Endothelial cell of umbilical vein (primary cell): Measurements from ENCODE around the gene GRSF1. TPM values are rescaled to one million over a fixed set of nuclear protein-coding genes. Genes with fewer than 3 reads are reported as not detected.
"Not testable (repeated sequence)": the region's sequence is repeated elsewhere in the genome, so short reads cannot be mapped to it uniquely, and the experiment has no call there.

Experiments used
- BruUV-seq: library from RNA; stranded (reverse); fragments of 400-500 nt; replicated peaks from 2 replicates; lab custom pipeline; 2021; lab: Mats Ljungman, UMichigan
- CTCF ChIA-PET: fragments of 300-600, 350-600 bp; sonication (Branson Sonifier 250); formaldehyde crosslinking; loops from one replicate; lab custom pipeline; 2021; ENCODE audit warnings: antibody characterized with exemption, inconsistent platforms; lab: Charles Lee
- POLR2A ChIA-PET: fragments of 300-600, 350-600 bp; sonication (Branson Sonifier 250); formaldehyde crosslinking; loops from one replicate; lab custom pipeline; 2021; ENCODE audit warnings: antibody characterized with exemption, inconsistent platforms; lab: Charles Lee
- DNase-seq: peaks from one replicate; pipeline ENCODE4 v3.0.0-alpha.2; 2011; ENCODE audit warnings: low read depth, low spot score
- FAIRE-seq: peaks from 2 replicates; lab custom pipeline; 2011; peaks lifted over from hg19 to GRCh38; lab: Jason Lieb, UNC
- H2AFZ ChIP-seq: 2 replicates; pipeline ENCODE4 v1.6.0; 2012; ENCODE audit warnings: low read depth, low read length, control low read depth, inconsistent platforms
- H3K27ac ChIP-seq: 2 replicates; pipeline ENCODE4 v1.5.1; 2011; ENCODE audit warnings: low read depth, mild to moderate bottlenecking, control low read depth, low read length, moderate library complexity; ENCODE audit not compliant: insufficient read depth
- H3K27me3 ChIP-seq, 2 experiments: 2 replicates each; pipeline versions ENCODE4 v1.6.0 to v1.6.1; 2011; ENCODE audit warnings: low read length in 2 of 2, mixed read lengths in 1 of 2; ENCODE audit not compliant: control insufficient read depth in 2 of 2, insufficient read depth in 2 of 2
- H3K36me3 ChIP-seq, 2 experiments: 2 replicates in 1 of 2; 3 replicates in 1 of 2; pipeline ENCODE4 v1.5.1; 2011; ENCODE audit warnings: low read length in 2 of 2, mild to moderate bottlenecking in 1 of 2, moderate library complexity in 1 of 2; ENCODE audit not compliant: control insufficient read depth in 2 of 2, insufficient read depth in 2 of 2; ENCODE audit errors: extremely low read depth in 1 of 2
- H3K4me1 ChIP-seq: 3 replicates; pipeline ENCODE4 v1.5.1; 2011; ENCODE audit warnings: mild to moderate bottlenecking, low read length; ENCODE audit not compliant: control insufficient read depth, insufficient read depth; ENCODE audit errors: extremely low read depth
- H3K4me2 ChIP-seq: 2 replicates; pipeline ENCODE4 v1.6.1; 2011; ENCODE audit warnings: low read length, control low read depth, mixed read lengths; ENCODE audit not compliant: insufficient read depth
- H3K4me3 ChIP-seq, 3 experiments: fragments of 200-600 bp in 1 of 3; sonication (generic), shearing (Covaris generic) in 1 of 3; replicated peaks in 1 of 3; 2 replicates each; pipeline ENCODE4 v1.5.1; 2011 to 2016; ENCODE audit warnings: control low read depth in 3 of 3, low read length in 3 of 3, mild to moderate bottlenecking in 2 of 3, inconsistent platforms in 1 of 3, low read depth in 1 of 3, moderate library complexity in 1 of 3; ENCODE audit not compliant: insufficient read depth in 1 of 3
- H3K79me2 ChIP-seq: 2 replicates; pipeline ENCODE4 v1.6.0; 2012; ENCODE audit warnings: low read length, inconsistent platforms; ENCODE audit not compliant: control insufficient read depth, insufficient read depth
- H3K9ac ChIP-seq: replicated peaks from 2 replicates; pipeline ENCODE3; 2011; ENCODE audit warnings: low read length, control low read depth; ENCODE audit not compliant: insufficient read depth; ENCODE audit errors: extremely low read depth
- H3K9me1 ChIP-seq: replicated peaks from 3 replicates; pipeline ENCODE4 v1.6.0; 2011; ENCODE audit warnings: mild to moderate bottlenecking, low read length; ENCODE audit not compliant: control insufficient read depth, insufficient read depth; ENCODE audit errors: extremely low read depth
- H3K9me3 ChIP-seq: replicated peaks from 2 replicates; pipeline ENCODE4 v1.5.1; 2012; ENCODE audit warnings: low read length, inconsistent platforms; ENCODE audit not compliant: control insufficient read depth, insufficient read depth
- H4K20me1 ChIP-seq: replicated peaks from 2 replicates; pipeline ENCODE3; 2011; ENCODE audit warnings: mild to moderate bottlenecking, low read length; ENCODE audit not compliant: control insufficient read depth, insufficient read depth; ENCODE audit errors: extremely low read depth
- CTCF ChIP-seq, 2 donors: IDR thresholded peaks; 1 replicate in 1 of 2; 2 replicates in 1 of 2; pipeline ENCODE4 v1.5.1; 2011; ENCODE audit warnings: low read length in 2 of 2, mild to moderate bottlenecking in 2 of 2, moderate library complexity in 2 of 2, control low read depth in 1 of 2, inconsistent platforms in 1 of 2, low read depth in 1 of 2; ENCODE audit not compliant: insufficient read depth in 1 of 2; ENCODE audit errors: extremely low read depth in 1 of 2
- EZH2 ChIP-seq: IDR thresholded peaks from 2 replicates; pipeline ENCODE4 v1.6.1; 2012; ENCODE audit warnings: borderline replicate concordance, low read depth, mild to moderate bottlenecking, moderate library complexity, low read length, inconsistent platforms; ENCODE audit not compliant: severe bottlenecking
- FOS ChIP-seq: IDR thresholded peaks from 2 replicates; pipeline ENCODE4 v1.6.1; 2011; ENCODE audit warnings: mild to moderate bottlenecking, low read length, moderate library complexity, borderline replicate concordance; ENCODE audit not compliant: insufficient read depth
- GATA2 ChIP-seq: IDR thresholded peaks from 2 replicates; pipeline ENCODE4 v1.7.0; 2011; ENCODE audit warnings: low read depth, mild to moderate bottlenecking, moderate library complexity, mixed read lengths, low read length; ENCODE audit not compliant: insufficient read length, insufficient read depth
- JUN ChIP-seq: IDR thresholded peaks from 2 replicates; pipeline ENCODE4 v1.6.1; 2011; ENCODE audit warnings: borderline replicate concordance, low read depth; ENCODE audit not compliant: insufficient read length, insufficient read depth
- MYC ChIP-seq: IDR thresholded peaks from one replicate; pipeline ENCODE4 v1.6.1; 2011; ENCODE audit warnings: mild to moderate bottlenecking, low read depth, low read length
- POLR2A ChIP-seq: IDR thresholded peaks from 2 replicates; pipeline ENCODE4 v1.6.1; 2012; ENCODE audit warnings: low read depth, mild to moderate bottlenecking, control low read depth, low read length
- POLR2AphosphoS5 ChIP-seq: IDR thresholded peaks from 2 replicates; pipeline ENCODE4 v1.6.1; 2012; ENCODE audit warnings: low read depth, mild to moderate bottlenecking, control low read depth, low read length, moderate library complexity; ENCODE audit not compliant: insufficient read depth
- dilution Hi-C: fragments of 300-500 bp; cut with MboI; formaldehyde crosslinking; loops from one replicate; pipeline ENCODE4 v1.15.0; 2019; ENCODE audit warnings: low sequenced_read_pairs; ENCODE audit not compliant: extremely low pct_ligation_motif_present
- intact Hi-C: fragments of 100-400 bp; cut with micrococcal nuclease; formaldehyde crosslinking; loops from one replicate; pipeline ENCODE4 v1.10.0; 2022
- polyA plus RNA-seq, 4 experiments: library from polyadenylated mRNA; depleted of rRNA in 3 of 4; stranded (reverse) in 3 of 4; unstranded in 1 of 4; fragments of >200 nt; gene quantifications; 2 replicates each; pipeline versions ENCODE4 v1.2.1 to v1.2.3, GENCODE V29; 2011 to 2012; ENCODE audit warnings: missing spikeins in 1 of 4
- total RNA-seq: library from RNA; stranded (reverse); gene quantifications from 2 replicates; pipeline ENCODE4 v1.2.3, GENCODE V29; 2021
- TF ChIP-seq, protein P1 (sequence below): IDR thresholded peaks from 2 replicates; pipeline ENCODE4 v1.6.1; 2011; ENCODE audit not compliant: insufficient read depth, insufficient read length

Gene GRSF1
- total and polyA plus RNA-seq, 2 donors (not counting 3 experiments of a cell fraction or from before 2014, with no cell fraction given) = 29.1 to 70.7 TPM

GRCh38 chr4:70841211-70841610, 1.5 kb upstream of the GRSF1 start:
- Histone ChIP-seq H3K27ac (no peak overlapping the region), H3K4me1 (peaks cover 2% of the 10 kb centered on the region), H3K9ac (no peak overlapping the region), H4K20me1 (peaks cover 3% of the 10 kb centered on the region), H3K9me3 (no peaks in the 10 kb centered on the region), H3K4me2 (no peak overlapping the region), H3K79me2 (peaks cover 31% of the 10 kb centered on the region), H3K36me3 (no peaks in the 10 kb centered on the region), H3K4me3 (no peak overlapping the region), H3K9me1 (no peaks in the 10 kb centered on the region), H3K27me3 (no peaks in the 10 kb centered on the region), H2AFZ (no peak overlapping the region)
- ChIA-PET POLR2A (no interaction called here), CTCF (no interaction called here)
- intact Hi-C loops (no loop called here), dilution Hi-C loops (no loop called here)
- DNase-seq = no peak
- FAIRE-seq = no peak
- no peak for TF ChIP-seq POLR2A
- no peak for TF ChIP-seq JUN
- no peak for TF ChIP-seq MYC
- TF ChIP-seq FOS = no peak
- no peak for TF ChIP-seq POLR2AphosphoS5
- TF ChIP-seq GATA2 = no peak
- TF ChIP-seq, protein P1, sequence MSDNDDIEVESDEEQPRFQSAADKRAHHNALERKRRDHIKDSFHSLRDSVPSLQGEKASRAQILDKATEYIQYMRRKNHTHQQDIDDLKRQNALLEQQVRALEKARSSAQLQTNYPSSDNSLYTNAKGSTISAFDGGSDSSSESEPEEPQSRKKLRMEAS = no peak
- no peak for TF ChIP-seq EZH2
- TF ChIP-seq CTCF (IDR thresholded peaks at IDR 0.05; ENCODE audit: extremely low read depth in 1 of 2, insufficient read depth in 1 of 2, low read depth in 1 of 2, low read length in 2 of 2) = no peak
- no TSS peak for BruUV-seq

GRCh38 chr4:70840631-70841030, 941 bp upstream of the GRSF1 start:
- BruUV-seq, FAIRE-seq, H3K27me3 ChIP-seq, H2AFZ ChIP-seq, H3K9me3 ChIP-seq, POLR2A ChIA-PET, H3K27ac ChIP-seq, H3K9me1 ChIP-seq, H3K4me3 ChIP-seq, dilution Hi-C loops, DNase-seq, H3K9ac ChIP-seq, H3K4me1 ChIP-seq, CTCF ChIA-PET, H3K4me2 ChIP-seq, H3K36me3 ChIP-seq, H4K20me1 ChIP-seq: not testable (repeated sequence)
- H3K79me2 ChIP-seq = peaks cover 37% of the 10 kb centered on the region
- intact Hi-C loops = loop anchor here (1.0 kb wide), 1 partner anchor 135 kb away; no protein-coding TSS in a partner anchor
